Lung (tissue), 12 donors: ENCODE data around the gene BET1L. TPM values are rescaled to one million over a fixed set of nuclear protein-coding genes. Genes with fewer than 3 reads are reported as not detected.

Experiments
- ATAC-seq: fragments of 200-7000 bp; cut with Tn5 transposase; one replicate; pipeline ENCODE4 v1.9.1; 2020; ENCODE audit warnings: moderate number of reproducible peaks; ENCODE audit not compliant: insufficient read depth, low FRiP score
- DNase-seq, 3 donors: peaks; one replicate each; pipeline ENCODE4 v3.0.0-alpha.2; 2013 to 2017
- H3K27ac ChIP-seq, 2 donors: one replicate each; pipeline ENCODE4 v1.5.1; 2013; ENCODE audit warnings: mild to moderate bottlenecking in 2 of 2, moderate library complexity in 2 of 2, control low read depth in 1 of 2, inconsistent platforms in 1 of 2, low read depth in 1 of 2, low read length in 1 of 2
- H3K27me3 ChIP-seq, 3 donors: one replicate each; pipeline ENCODE4 v1.5.1; 2013; ENCODE audit warnings: low read length in 2 of 3; ENCODE audit not compliant: control insufficient read depth in 3 of 3, insufficient read depth in 3 of 3
- H3K36me3 ChIP-seq, 4 donors: one replicate each; pipeline ENCODE4 v1.5.1; 2013; ENCODE audit warnings: low read length in 4 of 4, mild to moderate bottlenecking in 1 of 4, moderate library complexity in 1 of 4; ENCODE audit not compliant: control insufficient read depth in 4 of 4, insufficient read depth in 4 of 4
- H3K4me1 ChIP-seq, 5 donors: one replicate each; pipeline ENCODE4 v1.5.1; 2013; ENCODE audit warnings: low read length in 5 of 5, mild to moderate bottlenecking in 2 of 5, moderate library complexity in 1 of 5; ENCODE audit not compliant: control insufficient read depth in 5 of 5, insufficient read depth in 5 of 5
- H3K4me3 ChIP-seq: one replicate; pipeline ENCODE4 v1.5.1; 2013; ENCODE audit warnings: mild to moderate bottlenecking, control low read depth, moderate library complexity
- H3K9ac ChIP-seq, 2 donors: one replicate each; pipeline ENCODE4 v1.5.1; 2013; ENCODE audit warnings: low read length in 2 of 2, control low read depth in 1 of 2; ENCODE audit not compliant: insufficient read depth in 1 of 2
- H3K9me3 ChIP-seq, 4 donors: one replicate each; pipeline ENCODE4 v1.5.1; 2013; ENCODE audit warnings: low read length in 3 of 4, mild to moderate bottlenecking in 1 of 4, moderate library complexity in 1 of 4; ENCODE audit not compliant: control insufficient read depth in 4 of 4, insufficient read depth in 3 of 4
- CTCF ChIP-seq: IDR thresholded peaks from 2 replicates; pipeline ENCODE4 v1.5.1; 2012; ENCODE audit warnings: mild to moderate bottlenecking; ENCODE audit errors: control extremely low read depth, extremely low read depth
- WGBS, 2 donors: extraction: QIAGEN DNeasy Blood & Tissue Kit; methylation state at CpG; one replicate each; pipeline ENCODE4 v1.1.7; 2013; 5-methylcytosine and 5-hydroxymethylcytosine counted together
- polyA plus RNA-seq, 2 donors: library from polyadenylated mRNA; stranded (reverse); fragments of 200-250 nt; gene quantifications; one replicate each; pipeline ENCODE4 v1.2.1, GENCODE V29; 2013
- total RNA-seq, 2 donors: library from RNA; depleted of rRNA in 1 of 2; stranded (reverse); fragments of >200 nt in 1 of 2; gene quantifications; one replicate each; pipeline ENCODE4 v1.2.1, GENCODE V29; 2014 to 2021
- donor health status: control.
- donor health status: control.
- donor health status: Bipolar disorder and iron deficiency.
- donor health status: healthy.
- donor health status: DM: yes; HTN: yes; CAD: no.

BET1L gene
- total and polyA plus RNA-seq, 4 donors: 29.7 to 58.7 (median 40.0) TPM

- TF ChIP-seq CTCF: no peak
- 48 to 58% methylated on average over 29 of the region's 29 CpGs for whole genome bisulfite sequencing, 2 donors
- peak overlapping the region; percentile 73 to 97 for H3K27ac ChIP-seq
- DNase-seq: no peak
- H3K27me3 ChIP-seq: no peaks in the 10 kb centered on the region
- ATAC-seq: no peak
- H3K4me3 ChIP-seq: peak overlapping the region; percentile 61
- no peaks in the 10 kb centered on the region for H3K9me3 ChIP-seq
- H3K9ac ChIP-seq: peak overlapping the region in 1 of 2 donors; percentile 70
- H3K36me3 ChIP-seq: peaks cover 8 to 48% (median 46%) of the 10 kb centered on the region in 4 donors
- H3K4me1 ChIP-seq: peaks cover 0 to 28% (median 18%) of the 10 kb centered on the region in 5 donors
Measured at GRCh38 chr11:209275-210121, 2.3 kb upstream of the BET1L start.

- TF ChIP-seq CTCF: no peak
- WGBS, 2 donors: 1% methylated on average over 20 to 26 of the region's 26 CpGs
Measured at GRCh38 chr11:208917-209260, 1.7 kb upstream of the BET1L start.

GRCh38 chr11:208181-208916 is 1.1 kb upstream of the BET1L start:
- H3K4me1 ChIP-seq: peaks cover 0 to 28% (median 20%) of the 10 kb centered on the region in 5 donors
- H3K27ac ChIP-seq: peak overlapping the region; percentile 95 to 97
- peak overlapping the region; percentile 91 to 93 for H3K9ac ChIP-seq
- peaks cover 6 to 50% (median 48%) of the 10 kb centered on the region in 4 donors for H3K36me3 ChIP-seq
- H3K27me3 ChIP-seq: no peaks in the 10 kb centered on the region
- DNase-seq: peak; percentile 86 to 89 (median 86)
- peak overlapping the region; percentile 61 for H3K4me3 ChIP-seq
- ATAC-seq: peak; percentile 76
- H3K9me3 ChIP-seq: no peaks in the 10 kb centered on the region
- WGBS, 2 donors: 0% methylated on average over 52 to 57 of the region's 57 CpGs
- TF ChIP-seq CTCF: no peak

More at GRCh38 chr11:208917-209260, 1.7 kb upstream of the BET1L start:
- H3K9ac ChIP-seq: peak overlapping the region in 1 of 2 donors; percentile 70
- H3K36me3 ChIP-seq: peaks cover 6 to 49% (median 48%) of the 10 kb centered on the region in 4 donors
- H3K27ac ChIP-seq: peak overlapping the region; percentile 73 to 97
- H3K9me3 ChIP-seq: no peaks in the 10 kb centered on the region
- H3K4me3 ChIP-seq: peak overlapping the region; percentile 61
- no peak for ATAC-seq
- H3K27me3 ChIP-seq: no peaks in the 10 kb centered on the region
- H3K4me1 ChIP-seq: peaks cover 0 to 28% (median 18%) of the 10 kb centered on the region in 5 donors
- no peak for DNase-seq
